ENCODE results near the gene ZFYVE28. TPM values are rescaled to one million over a fixed set of nuclear protein-coding genes. Genes with fewer than 3 reads are reported as not detected.

Gene ZFYVE28
- total and polyA plus RNA-seq, 4 donors = 7.0 to 25.9 (median 12.5) TPM

DNA sequence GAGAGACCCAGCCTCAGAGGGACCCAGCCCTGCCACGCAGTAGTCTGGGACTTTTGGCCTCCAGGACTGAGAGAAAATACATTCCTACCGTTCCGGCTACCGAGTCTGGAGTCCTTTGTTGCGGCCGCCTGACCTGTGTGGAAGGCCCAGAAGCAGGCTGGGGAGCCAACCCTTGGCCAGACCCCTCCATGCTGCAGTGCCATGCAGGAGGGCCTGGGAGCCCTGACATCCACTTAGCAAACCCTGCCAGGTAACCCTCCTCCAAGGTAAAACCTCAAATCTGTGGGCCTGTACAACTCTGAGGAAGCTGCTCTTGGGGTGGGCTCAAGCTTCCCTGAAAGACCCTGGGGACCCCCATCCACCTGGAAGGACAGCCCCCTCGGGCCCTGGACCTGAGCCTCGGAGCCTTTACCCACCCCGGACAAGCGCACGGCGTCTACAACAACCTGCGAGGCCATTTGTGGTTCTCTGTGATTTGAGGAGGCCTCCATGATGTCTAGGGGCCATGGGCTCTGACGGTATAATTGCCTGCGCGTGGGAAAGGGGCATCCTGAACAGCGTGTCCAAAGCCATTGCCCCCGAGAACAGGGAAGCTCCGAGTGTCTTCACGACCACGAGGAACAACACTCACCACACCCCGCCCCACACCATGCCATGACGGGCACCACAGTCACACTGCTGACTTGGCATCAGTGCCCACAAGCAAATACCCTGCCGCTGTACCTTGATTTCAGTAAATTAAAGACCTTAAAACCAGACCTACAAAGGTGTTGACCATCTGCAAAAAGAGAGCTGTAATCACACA lies 58.7 kb downstream of the ZFYVE28 start:
- H3K4me1 ChIP-seq (ENCODE audit: control insufficient read depth in 1 of 2, insufficient read depth in 2 of 2, low read length in 2 of 2) = no peaks in the 10 kb centered on the region
- H3K4me3 ChIP-seq (ENCODE audit: low read length in 2 of 2) = no peak overlapping the region
- peak in 1 of 2 donors; percentile 66 for DNase-seq
- WGBS, 2 donors = 93 to 94% methylated on average over 24 of the region's 24 CpGs
- H3K9me3 ChIP-seq (ENCODE audit: control insufficient read depth, low read length) = no peaks in the 10 kb centered on the region
- no peak overlapping the region for H3K27ac ChIP-seq (ENCODE audit: low read depth in 1 of 2, low read length in 2 of 2)
- ATAC-seq (ENCODE audit: low FRiP score) = no peak
- no peaks in the 10 kb centered on the region for H3K36me3 ChIP-seq (ENCODE audit: control insufficient read depth in 1 of 2, insufficient read depth in 2 of 2, low read length in 1 of 2)
- H3K27me3 ChIP-seq (ENCODE audit: control insufficient read depth in 1 of 2, insufficient read depth in 2 of 2, low read length in 1 of 2) = no peaks in the 10 kb centered on the region
- intact Hi-C loops (cut with DNase I) = no loop called here

DNA sequence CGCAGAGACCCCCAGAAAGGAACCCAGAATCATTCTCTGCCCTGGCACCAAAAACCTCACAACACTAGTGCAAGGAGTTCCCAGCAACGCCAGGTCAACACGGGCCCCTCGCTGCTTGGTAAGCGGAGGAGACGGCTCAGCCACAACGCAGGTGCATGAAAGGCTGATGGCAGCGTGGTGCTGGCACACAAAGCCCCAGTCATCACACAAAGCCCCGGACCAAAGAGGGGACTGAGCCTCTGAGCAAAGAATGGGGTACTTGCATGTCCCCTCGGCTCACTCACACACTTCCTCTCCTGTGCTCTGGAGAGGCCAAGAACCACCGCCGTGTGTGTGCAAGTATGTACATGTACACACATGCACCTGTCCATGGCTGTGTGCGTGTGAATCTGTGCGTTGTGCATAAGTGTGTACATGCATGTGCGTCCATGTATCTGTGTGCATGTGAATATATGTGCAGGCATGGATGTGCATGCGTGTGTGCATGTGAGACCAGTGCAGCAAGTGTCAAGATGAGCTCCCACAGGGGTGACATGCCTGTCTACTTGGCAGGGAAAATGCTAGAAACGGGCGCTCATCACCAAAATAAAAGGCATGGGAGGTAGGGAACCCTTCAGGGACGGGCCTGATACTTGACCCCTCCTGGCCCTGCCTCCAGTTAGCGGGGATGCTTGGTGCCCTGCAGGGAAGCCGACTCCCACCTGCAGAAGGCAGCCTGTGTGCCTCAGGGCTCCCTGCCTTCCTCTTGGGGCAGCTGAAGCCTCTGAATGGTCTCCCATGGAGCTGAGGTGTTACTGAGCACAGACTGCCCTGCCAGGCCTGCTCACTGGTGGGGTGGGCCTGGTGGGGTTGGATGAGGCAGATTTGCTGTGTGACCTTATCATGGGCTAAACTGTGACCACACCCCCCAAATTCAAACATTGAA lies 60.4 kb downstream of the ZFYVE28 start:
- Histone ChIP-seq H3K27ac (ENCODE audit: low read depth in 1 of 2, low read length in 2 of 2) (no peak overlapping the region), H3K36me3 (ENCODE audit: control insufficient read depth in 1 of 2, insufficient read depth in 2 of 2, low read length in 1 of 2) (no peaks in the 10 kb centered on the region), H3K9me3 (ENCODE audit: control insufficient read depth, low read length) (no peaks in the 10 kb centered on the region), H3K27me3 (ENCODE audit: control insufficient read depth in 1 of 2, insufficient read depth in 2 of 2, low read length in 1 of 2) (no peaks in the 10 kb centered on the region), H3K4me1 (ENCODE audit: control insufficient read depth in 1 of 2, insufficient read depth in 2 of 2, low read length in 2 of 2) (peaks cover 0 to under 1% of the 10 kb centered on the region in 2 donors), H3K4me3 (ENCODE audit: low read length in 2 of 2) (no peak overlapping the region)
- peak in 1 of 2 donors; percentile 56 for DNase-seq
- intact Hi-C loops (cut with DNase I) = no loop called here
- no peak for ATAC-seq (ENCODE audit: low FRiP score)
- WGBS, 2 donors = 88 to 90% methylated on average over 20 to 21 of the region's 21 CpGs

DNA sequence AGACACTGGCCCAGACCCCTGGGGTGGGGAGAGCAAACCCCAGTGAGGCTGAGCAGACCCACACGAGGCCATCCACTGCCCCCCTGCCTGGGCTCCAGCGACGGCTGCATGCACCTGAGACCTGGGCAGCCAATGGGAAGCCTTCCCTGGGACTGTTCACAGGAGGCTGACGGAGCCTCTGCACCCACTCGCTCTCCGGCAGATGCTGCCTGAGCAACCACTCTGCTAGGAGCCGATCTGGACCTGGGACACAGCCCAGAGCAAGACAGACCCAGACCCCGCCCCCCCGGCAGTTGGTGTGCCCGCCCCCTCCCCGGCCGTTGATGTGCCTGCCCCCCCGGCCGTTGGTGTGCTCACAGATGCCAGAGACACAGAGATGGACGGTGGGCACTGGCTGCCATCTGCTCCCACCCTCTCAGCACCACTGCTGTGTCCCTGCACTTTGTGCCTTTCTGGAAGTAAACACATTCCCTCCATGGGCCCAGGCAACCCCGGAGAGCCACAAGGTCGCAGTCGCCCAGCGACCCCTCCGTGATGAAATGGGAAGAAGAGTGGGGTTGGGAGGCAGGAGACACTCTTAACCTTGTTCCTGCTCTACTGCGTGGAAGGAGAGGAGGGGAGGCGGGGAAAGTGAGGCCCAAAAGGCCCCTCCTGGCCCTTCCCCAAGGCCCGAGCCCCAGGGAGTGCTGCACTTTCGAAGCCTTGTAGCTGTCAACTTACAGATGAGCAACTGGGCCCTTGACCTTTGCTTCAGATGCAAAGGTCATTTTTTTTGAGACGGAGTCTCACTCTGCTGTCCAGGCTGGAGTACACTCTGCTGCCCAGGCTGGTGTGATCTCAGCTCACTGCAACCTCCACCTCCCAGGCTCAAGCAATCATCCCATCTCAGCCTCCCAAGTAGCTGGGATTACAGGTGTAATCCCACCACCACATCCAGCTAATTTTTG lies 62.0 kb downstream of the ZFYVE28 start:
- no peaks in the 10 kb centered on the region for H3K9me3 ChIP-seq (ENCODE audit: control insufficient read depth, low read length)
- no peak overlapping the region for H3K4me3 ChIP-seq (ENCODE audit: low read length in 2 of 2)
- H3K27ac ChIP-seq (ENCODE audit: low read depth in 1 of 2, low read length in 2 of 2) = no peak overlapping the region
- ATAC-seq (ENCODE audit: low FRiP score) (no peak), DNase-seq (peak in 1 of 2 donors; percentile 63)
- H3K27me3 ChIP-seq (ENCODE audit: control insufficient read depth in 1 of 2, insufficient read depth in 2 of 2, low read length in 1 of 2) = no peaks in the 10 kb centered on the region
- intact Hi-C loops (cut with DNase I) = no loop called here
- WGBS, 2 donors = 84 to 86% methylated on average over 24 to 25 of the region's 25 CpGs
- peaks cover 0 to 2% of the 10 kb centered on the region in 2 donors for H3K4me1 ChIP-seq (ENCODE audit: control insufficient read depth in 1 of 2, insufficient read depth in 2 of 2, low read length in 2 of 2)
- H3K36me3 ChIP-seq (ENCODE audit: control insufficient read depth in 1 of 2, insufficient read depth in 2 of 2, low read length in 1 of 2) = no peaks in the 10 kb centered on the region

DNA sequence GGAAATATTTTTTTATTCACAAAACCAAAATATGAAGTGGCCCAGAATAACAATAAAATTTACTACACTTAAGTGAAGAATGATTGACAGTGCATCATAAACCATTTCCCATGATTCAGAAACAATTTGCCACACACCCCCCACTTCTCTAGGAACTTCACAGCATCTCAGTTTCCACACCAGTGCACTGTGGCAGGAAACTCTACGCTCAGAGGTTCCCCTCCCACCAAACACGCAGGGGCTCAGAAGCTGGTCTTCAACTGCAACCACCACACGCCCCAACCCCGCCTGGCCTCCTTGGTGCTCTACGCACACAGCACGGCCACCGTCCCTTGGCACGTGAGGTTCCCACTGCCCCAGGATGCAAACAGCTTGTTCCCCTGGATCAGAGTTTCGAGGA lies 63.7 kb downstream of the ZFYVE28 start:
- no peak overlapping the region for H3K4me3 ChIP-seq (ENCODE audit: low read length in 2 of 2)
- no peaks in the 10 kb centered on the region for H3K36me3 ChIP-seq (ENCODE audit: control insufficient read depth in 1 of 2, insufficient read depth in 2 of 2, low read length in 1 of 2)
- intact Hi-C loops (cut with DNase I) = no loop called here
- no peaks in the 10 kb centered on the region for H3K27me3 ChIP-seq (ENCODE audit: control insufficient read depth in 1 of 2, insufficient read depth in 2 of 2, low read length in 1 of 2)
- DNase-seq (peak in 1 of 2 donors; percentile 74), ATAC-seq (ENCODE audit: low FRiP score) (no peak)
- peaks cover 0 to 2% of the 10 kb centered on the region in 2 donors for H3K4me1 ChIP-seq (ENCODE audit: control insufficient read depth in 1 of 2, insufficient read depth in 2 of 2, low read length in 2 of 2)
- 91 to 95% methylated on average over 9 of the region's 9 CpGs for WGBS, 2 donors
- H3K27ac ChIP-seq (ENCODE audit: low read depth in 1 of 2, low read length in 2 of 2) = no peak overlapping the region
- no peaks in the 10 kb centered on the region for H3K9me3 ChIP-seq (ENCODE audit: control insufficient read depth, low read length)

DNA sequence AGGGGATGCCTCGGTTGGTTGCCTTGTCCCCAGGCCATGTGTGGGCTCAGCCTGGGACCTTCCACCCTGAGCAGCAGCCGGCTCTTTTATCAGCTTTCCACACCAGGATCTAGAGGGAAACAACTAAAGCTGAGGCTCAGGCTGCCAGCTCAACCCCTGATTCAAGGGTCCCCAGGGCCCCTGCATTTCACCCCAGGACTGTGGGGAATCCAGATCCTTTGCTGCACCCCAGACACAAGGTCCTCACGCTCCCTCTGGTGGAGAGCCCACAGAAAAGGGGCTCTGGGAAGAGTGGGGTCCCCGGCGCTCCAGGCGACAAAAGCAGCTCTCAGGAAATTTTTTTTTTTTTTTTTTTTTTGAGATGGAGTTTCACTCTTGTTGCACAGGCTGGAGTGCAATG lies 64.3 kb downstream of the ZFYVE28 start:
- Histone ChIP-seq H3K4me1 (ENCODE audit: control insufficient read depth in 1 of 2, insufficient read depth in 2 of 2, low read length in 2 of 2) (peaks cover 0 to 2% of the 10 kb centered on the region in 2 donors), H3K27ac (ENCODE audit: low read depth in 1 of 2, low read length in 2 of 2) (no peak overlapping the region), H3K27me3 (ENCODE audit: control insufficient read depth in 1 of 2, insufficient read depth in 2 of 2, low read length in 1 of 2) (no peaks in the 10 kb centered on the region), H3K4me3 (ENCODE audit: low read length in 2 of 2) (no peak overlapping the region), H3K9me3 (ENCODE audit: control insufficient read depth, low read length) (no peaks in the 10 kb centered on the region), H3K36me3 (ENCODE audit: control insufficient read depth in 1 of 2, insufficient read depth in 2 of 2, low read length in 1 of 2) (no peaks in the 10 kb centered on the region)
- intact Hi-C loops (cut with DNase I) = no loop called here
- DNase-seq (peak in 1 of 2 donors; percentile 62), ATAC-seq (ENCODE audit: low FRiP score) (no peak)
- 89 to 91% methylated on average over 6 of the region's 6 CpGs for WGBS, 2 donors

DNA sequence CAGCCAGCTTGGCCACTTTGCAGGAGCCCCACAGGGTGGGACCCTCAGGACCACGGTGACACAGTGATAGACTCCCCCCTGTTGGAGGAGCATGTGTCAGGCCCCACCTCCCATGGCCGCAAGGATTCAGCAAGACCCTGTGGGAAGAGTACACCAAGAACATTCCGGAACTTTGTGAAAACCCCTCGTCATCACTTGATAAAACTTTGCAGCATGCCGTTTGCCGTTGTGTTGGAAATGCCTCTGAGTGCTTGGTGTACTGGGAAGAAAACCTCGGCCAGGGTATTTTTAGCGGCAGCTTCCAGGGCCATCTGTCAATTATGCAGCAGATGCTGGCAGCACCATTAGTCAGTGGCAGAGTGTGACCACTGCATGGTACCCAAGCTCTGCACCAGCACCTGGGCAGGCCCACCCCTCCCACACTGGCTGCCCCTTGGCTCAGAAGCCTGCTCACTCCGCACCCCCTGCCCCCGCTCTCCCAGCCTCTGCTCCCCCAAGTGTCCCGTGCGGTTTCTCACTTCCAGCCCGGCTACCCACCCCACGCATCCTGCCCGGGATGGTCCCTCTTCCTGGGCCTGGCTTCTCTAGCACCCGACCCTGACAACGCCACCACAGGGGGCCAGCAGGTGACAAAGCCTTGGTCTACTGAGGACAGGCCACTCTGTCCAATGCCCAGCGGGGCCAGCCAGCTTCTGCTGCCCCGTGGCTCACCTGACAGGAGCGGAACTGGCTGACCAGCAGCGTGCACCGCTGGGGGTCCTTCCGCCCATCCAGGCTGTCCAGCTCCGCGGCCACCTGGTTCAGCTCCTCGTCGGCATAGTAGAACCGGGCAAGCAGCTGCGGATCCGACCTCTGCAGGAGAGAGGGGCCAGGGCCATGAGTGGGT lies 65.0 kb downstream of the ZFYVE28 start:
- peak in 1 of 2 donors; percentile 73 for DNase-seq
- intact Hi-C loops (cut with DNase I) = no loop called here
- H3K27ac ChIP-seq (ENCODE audit: low read depth in 1 of 2, low read length in 2 of 2) = peak overlapping the region in 1 of 2 donors; percentile 55

DNA sequence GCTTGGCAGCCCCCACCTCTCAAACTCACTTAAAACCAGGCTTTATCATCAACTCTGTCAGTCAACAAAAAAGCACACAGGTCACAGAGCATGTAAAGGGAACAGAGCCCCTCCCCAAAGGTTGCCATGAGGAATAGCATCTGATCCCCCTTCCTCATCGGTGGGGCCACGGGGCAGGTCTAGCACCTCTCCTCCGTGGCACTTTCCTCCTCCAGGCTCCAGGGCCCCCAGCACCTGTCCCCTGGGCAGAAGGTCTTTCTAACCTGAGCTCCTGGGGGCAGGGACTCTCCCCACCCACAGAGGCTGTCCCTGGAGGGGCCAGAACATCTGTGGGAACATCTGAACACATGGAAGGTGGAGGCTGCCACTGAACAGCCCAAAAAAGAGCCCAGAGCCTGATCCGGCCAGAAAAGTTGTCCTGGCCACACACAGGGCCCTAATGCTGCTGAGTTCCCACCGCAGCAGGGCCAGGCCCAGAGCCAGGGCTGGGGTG lies 65.7 kb downstream of the ZFYVE28 start:
- WGBS, 2 donors = 46 to 55% methylated on average over 5 of the region's 5 CpGs
- H3K36me3 ChIP-seq (ENCODE audit: control insufficient read depth in 1 of 2, insufficient read depth in 2 of 2, low read length in 1 of 2) = no peaks in the 10 kb centered on the region
- H3K27ac ChIP-seq (ENCODE audit: low read depth in 1 of 2, low read length in 2 of 2) = peak overlapping the region in 1 of 2 donors; percentile 55
- no peaks in the 10 kb centered on the region for H3K9me3 ChIP-seq (ENCODE audit: control insufficient read depth, low read length)
- ATAC-seq (ENCODE audit: low FRiP score) = no peak
- peaks cover 0 to 2% of the 10 kb centered on the region in 2 donors for H3K4me1 ChIP-seq (ENCODE audit: control insufficient read depth in 1 of 2, insufficient read depth in 2 of 2, low read length in 2 of 2)
- no peak overlapping the region for H3K4me3 ChIP-seq (ENCODE audit: low read length in 2 of 2)
- DNase-seq = peak in 1 of 2 donors; percentile 57
- H3K27me3 ChIP-seq (ENCODE audit: control insufficient read depth in 1 of 2, insufficient read depth in 2 of 2, low read length in 1 of 2) = no peaks in the 10 kb centered on the region
- intact Hi-C loops (cut with DNase I) = no loop called here

More for the DNA sequence above, 65.0 kb downstream of the ZFYVE28 start:
- H3K4me1 ChIP-seq (ENCODE audit: control insufficient read depth in 1 of 2, insufficient read depth in 2 of 2, low read length in 2 of 2) = peaks cover 0 to 2% of the 10 kb centered on the region in 2 donors
- H3K9me3 ChIP-seq (ENCODE audit: control insufficient read depth, low read length) = no peaks in the 10 kb centered on the region
- WGBS, 2 donors = 53 to 57% methylated on average over 30 of the region's 30 CpGs
- H3K27me3 ChIP-seq (ENCODE audit: control insufficient read depth in 1 of 2, insufficient read depth in 2 of 2, low read length in 1 of 2) = no peaks in the 10 kb centered on the region
- H3K4me3 ChIP-seq (ENCODE audit: low read length in 2 of 2) = no peak overlapping the region
- no peaks in the 10 kb centered on the region for H3K36me3 ChIP-seq (ENCODE audit: control insufficient read depth in 1 of 2, insufficient read depth in 2 of 2, low read length in 1 of 2)
- peak; percentile 34 for ATAC-seq (ENCODE audit: low FRiP score)
